Right atrium auricular region (tissue), 2 donors: Measurements from ENCODE around the gene TFG. TPM values are rescaled to one million over a fixed set of nuclear protein-coding genes. Genes with fewer than 3 reads are reported as not detected.
A peak's percentile ranks its signal among the peaks of the same experiment; 100 is the strongest.

Source experiments
- DNase-seq: peaks from one replicate; pipeline ENCODE4 v3.0.0-alpha.2; 2019; ENCODE audit warnings: low spot score
- H3K27ac ChIP-seq, 2 donors: fragments of 200-600 bp; sonication (generic); 1 replicate in 1 of 2; 2 replicates in 1 of 2; pipeline ENCODE4 v1.5.1; 2016 to 2019
- H3K27me3 ChIP-seq, 2 donors: fragments of 200-600 bp; sonication (generic); one replicate each; pipeline versions ENCODE4 v1.5.1 to v1.6.0; 2017 to 2019
- H3K36me3 ChIP-seq: fragments of 200-600 bp; sonication (generic); one replicate; pipeline ENCODE4 v1.5.1; 2016
- H3K4me1 ChIP-seq, 2 donors: fragments of 200-600 bp; sonication (generic); one replicate each; pipeline versions ENCODE4 v1.5.1 to v1.6.0; 2017 to 2019
- H3K4me3 ChIP-seq, 2 donors: fragments of 200-600 bp; sonication (generic); 1 replicate in 1 of 2; 2 replicates in 1 of 2; pipeline ENCODE4 v1.5.1; 2017 to 2019; ENCODE audit warnings: mild to moderate bottlenecking in 1 of 2, moderate library complexity in 1 of 2
- H3K9me3 ChIP-seq, 2 donors: fragments of 200-600 bp; sonication (generic); one replicate each; pipeline ENCODE4 v1.5.1; 2019
- CTCF ChIP-seq, 2 donors: fragments of 200-600 bp; sonication (generic); IDR thresholded peaks; one replicate each; pipeline ENCODE4 v1.5.1; 2019; ENCODE audit warnings: antibody characterized with exemption in 2 of 2
- total RNA-seq, 2 donors: library from RNA; depleted of rRNA; stranded (reverse); fragments of >200 nt; gene quantifications; one replicate each; pipeline ENCODE4 v1.1.0, GENCODE V29; 2016

The TFG gene
- total RNA-seq, 2 donors from 2014 or later, result 79.1 to 111 TPM

GRCh38 chr3:100783619-100784018 lies 74.3 kb downstream of the TFG start:
- no peak overlapping the region for H3K27ac ChIP-seq
- TF ChIP-seq CTCF (IDR thresholded peaks at IDR 0.05), result no peak
- H3K36me3 ChIP-seq, result no peaks in the 10 kb centered on the region

GRCh38 chr3:100789579-100789978 lies 80.3 kb downstream of the TFG start:
- Histone ChIP-seq H3K4me1 (no peaks in the 10 kb centered on the region), H3K27me3 (no peaks in the 10 kb centered on the region), H3K27ac (no peak overlapping the region), H3K4me3 (no peak overlapping the region), H3K9me3 (peaks cover 0 to 7% of the 10 kb centered on the region in 2 donors), H3K36me3 (peaks cover 5% of the 10 kb centered on the region)
- TF ChIP-seq CTCF (IDR thresholded peaks at IDR 0.05), result no peak
- DNase-seq, result no peak

More at GRCh38 chr3:100783619-100784018, 74.3 kb downstream of the TFG start:
- DNase-seq, result no peak
- Histone ChIP-seq H3K27me3 (no peaks in the 10 kb centered on the region), H3K4me1 (no peaks in the 10 kb centered on the region), H3K4me3 (no peak overlapping the region), H3K9me3 (peaks cover 0 to 7% of the 10 kb centered on the region in 2 donors)

- no peaks in the 10 kb centered on the region for H3K36me3 ChIP-seq
- no peak overlapping the region for H3K27ac ChIP-seq
- H3K4me3 ChIP-seq, result no peak overlapping the region
- H3K27me3 ChIP-seq, result no peaks in the 10 kb centered on the region
- H3K9me3 ChIP-seq, result no peaks in the 10 kb centered on the region
- TF ChIP-seq CTCF (IDR thresholded peaks at IDR 0.05), result peak in 1 of 2 donors; percentile 41
- no peak for DNase-seq
- no peaks in the 10 kb centered on the region for H3K4me1 ChIP-seq
Measured at GRCh38 chr3:100796556-100796955, 87.3 kb downstream of the TFG start.

GRCh38 chr3:100798012-100798411 lies 88.7 kb downstream of the TFG start:
- H3K36me3 ChIP-seq, result no peaks in the 10 kb centered on the region
- H3K27me3 ChIP-seq, result no peaks in the 10 kb centered on the region
- H3K4me1 ChIP-seq, result no peaks in the 10 kb centered on the region
- no peak overlapping the region for H3K27ac ChIP-seq
- no peaks in the 10 kb centered on the region for H3K9me3 ChIP-seq
- no peak overlapping the region for H3K4me3 ChIP-seq
- TF ChIP-seq CTCF (IDR thresholded peaks at IDR 0.05), result no peak
- DNase-seq, result no peak

Other genes starting within 250 kb of the TFG start
- 10 to 100 TPM; 13.5 to 14.3 TPM for gene TMEM45A, start 216.9 kb upstream of the TFG start, total RNA-seq
- gene ADGRG7, start 99.9 kb upstream of the TFG start, total RNA-seq, result not detected